GM21786 (cell line): Measurements from ENCODE around the gene CUX1.
"Not testable (repeated sequence)": the region's sequence is repeated elsewhere in the genome, so short reads cannot be mapped to it uniquely, and the experiment has no call there.

Source experiments
- ATAC-seq: cut with Tn5 transposase; IDR thresholded peaks from one replicate; pipeline ENCODE4 v1.9.1; 2021; ENCODE audit not compliant: unreplicated experiment

CUX1 gene

GRCh38 chr7:102320181-102320580 lies 502.8 kb downstream of the CUX1 start:
- no peak for ATAC-seq

GRCh38 chr7:102320601-102321350 lies 503.4 kb downstream of the CUX1 start:
- no peak for ATAC-seq

- ATAC-seq = no peak
Measured at GRCh38 chr7:102321351-102322201, 504.1 kb downstream of the CUX1 start.

GRCh38 chr7:102322202-102322715 lies 504.8 kb downstream of the CUX1 start:
- ATAC-seq = no peak

GRCh38 chr7:102323914-102324195 lies 506.4 kb downstream of the CUX1 start:
- no peak for ATAC-seq

GRCh38 chr7:102325106-102325505 lies 507.7 kb downstream of the CUX1 start:
- ATAC-seq = not testable (repeated sequence)

GRCh38 chr7:102326157-102326889 lies 508.9 kb downstream of the CUX1 start:
- ATAC-seq = no peak

GRCh38 chr7:102327183-102327582 lies 509.8 kb downstream of the CUX1 start:
- not testable (repeated sequence) for ATAC-seq

GRCh38 chr7:102328863-102329262 lies 511.4 kb downstream of the CUX1 start:
- not testable (repeated sequence) for ATAC-seq

- ATAC-seq = not testable (repeated sequence)
Measured at GRCh38 chr7:102329366-102329765, 511.9 kb downstream of the CUX1 start.

GRCh38 chr7:102330666-102331460 lies 513.4 kb downstream of the CUX1 start:
- not testable (repeated sequence) for ATAC-seq
